Activated gamma-delta T cell treated with Interleukin-2 at 50 U/mL for 16 hours (primary cell): Measurements from ENCODE around the gene ATP11C.
"Not testable (repeated sequence)": the region's sequence is repeated elsewhere in the genome, so short reads cannot be mapped to it uniquely, and the experiment has no call there.

ENCODE experiments used
- DNase-seq: peaks from one replicate; pipeline ENCODE4 v3.0.0-alpha.2; 2020

ATP11C gene

GRCh38 chrX:139708067-139708466 lies 224.8 kb downstream of the ATP11C start, which contains the start of gene MCF2:
Gene MCF2 (minus strand): TSS chrX:139708167. CDS start chrX:139651744, 56,423 bp downstream.
- no peak for DNase-seq

- DNase-seq, result no peak
Observed at GRCh38 chrX:139702658-139703057, 230.2 kb downstream of the ATP11C start.

- no peak for DNase-seq
Observed at GRCh38 chrX:139692908-139693307, 239.9 kb downstream of the ATP11C start.

GRCh38 chrX:139692506-139692849 lies 240.4 kb downstream of the ATP11C start:
- DNase-seq, result no peak

GRCh38 chrX:139691843-139692505 lies 240.9 kb downstream of the ATP11C start:
- no peak for DNase-seq

- DNase-seq, result no peak
Observed at GRCh38 chrX:139691493-139691842, 241.4 kb downstream of the ATP11C start.

GRCh38 chrX:139685175-139685574 lies 247.7 kb downstream of the ATP11C start:
- DNase-seq, result not testable (repeated sequence)

- no peak for DNase-seq
Observed at GRCh38 chrX:139680356-139680755, 252.5 kb downstream of the ATP11C start.
